ENCODE measurements around the gene IFITM1. TPM values are rescaled to one million over a fixed set of nuclear protein-coding genes. Genes with fewer than 3 reads are reported as not detected.

The IFITM1 gene
- total RNA-seq, result 6.8 and 20.1 TPM in 2 replicates

DNA sequence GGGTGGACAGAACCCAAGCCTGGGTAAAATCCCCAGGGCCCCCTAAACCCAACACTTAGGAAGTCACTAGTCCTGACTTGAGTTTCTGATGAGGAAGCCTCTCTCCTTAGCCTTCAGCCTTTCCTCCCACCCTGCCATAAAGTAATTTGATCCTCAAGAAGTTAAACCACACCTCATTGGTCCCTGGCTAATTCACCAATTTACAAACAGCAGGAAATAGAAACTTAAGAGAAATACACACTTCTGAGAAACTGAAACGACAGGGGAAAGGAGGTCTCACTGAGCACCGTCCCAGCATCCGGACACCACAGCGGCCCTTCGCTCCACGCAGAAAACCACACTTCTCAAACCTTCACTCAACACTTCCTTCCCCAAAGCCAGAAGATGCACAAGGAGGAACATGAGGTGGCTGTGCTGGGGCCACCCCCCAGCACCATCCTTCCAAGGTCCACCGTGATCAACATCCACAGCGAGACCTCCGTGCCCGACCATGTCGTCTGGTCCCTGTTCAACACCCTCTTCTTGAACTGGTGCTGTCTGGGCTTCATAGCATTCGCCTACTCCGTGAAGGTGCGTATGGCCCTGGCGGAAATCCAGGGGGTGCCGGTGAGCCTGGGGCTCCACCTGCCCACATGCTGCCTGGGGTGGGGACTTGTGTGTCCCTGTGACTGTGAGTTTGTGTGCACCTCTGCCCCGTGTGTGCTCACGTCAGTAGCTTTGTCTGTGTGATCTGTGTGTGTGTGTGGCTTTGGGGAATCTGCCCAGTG, at the start of gene IFITM1:
Gene IFITM1 (plus strand): TSS at position 254 of the 767 bp plus-strand sequence. CDS start 131 bp downstream, at position 385.

DNA sequence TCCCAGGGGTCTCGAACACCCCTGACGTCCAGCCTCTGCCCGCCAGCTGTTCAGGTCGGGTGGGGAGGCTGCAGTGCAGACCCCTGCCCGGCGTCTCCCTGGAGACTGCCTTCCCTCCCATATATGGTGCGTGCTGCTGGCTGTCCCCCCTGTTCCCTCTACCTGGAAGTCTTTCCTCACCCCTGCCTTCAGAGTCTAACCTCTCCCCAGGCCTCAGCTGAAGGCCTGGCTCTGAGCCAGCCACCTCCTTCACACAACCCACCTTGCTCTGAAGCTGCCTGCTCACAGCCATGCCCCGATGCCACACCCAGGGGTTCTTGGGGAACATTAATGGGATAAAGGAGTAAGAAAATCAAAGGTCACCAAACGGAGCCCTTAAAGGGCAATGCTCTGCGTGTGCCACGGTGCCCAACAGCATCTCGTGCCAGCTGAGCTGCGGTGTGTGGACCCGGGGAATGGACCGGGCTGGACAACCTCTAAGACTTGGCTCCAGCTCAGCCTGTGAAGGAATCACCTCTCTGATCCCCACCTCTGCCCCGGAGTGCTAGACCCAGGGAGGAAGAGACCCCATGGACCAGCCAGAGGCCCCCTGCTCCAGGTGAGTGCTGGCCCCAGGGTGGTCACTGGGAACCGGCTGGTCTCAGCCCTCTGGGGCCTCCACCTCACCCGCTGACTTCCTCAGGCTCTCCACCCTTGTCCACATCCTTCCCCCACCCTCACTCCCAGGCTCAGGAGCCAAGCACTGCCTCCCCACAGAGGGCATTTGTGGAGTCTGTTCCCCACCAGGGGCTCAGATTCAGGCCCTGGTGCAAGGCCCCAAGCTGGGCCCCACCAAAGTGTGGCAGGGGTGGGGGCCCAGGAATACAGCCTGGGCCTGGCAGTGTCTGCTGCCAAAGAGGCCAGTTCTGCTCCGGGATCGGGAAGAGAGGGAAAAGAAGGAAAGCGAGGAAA, 35.6 kb upstream of the IFITM1 start, which contains the start of gene NLRP6:
Gene NLRP6 (plus strand): TSS at position 407 of the 951 bp plus-strand sequence. CDS start 163 bp downstream, at position 570.

DNA sequence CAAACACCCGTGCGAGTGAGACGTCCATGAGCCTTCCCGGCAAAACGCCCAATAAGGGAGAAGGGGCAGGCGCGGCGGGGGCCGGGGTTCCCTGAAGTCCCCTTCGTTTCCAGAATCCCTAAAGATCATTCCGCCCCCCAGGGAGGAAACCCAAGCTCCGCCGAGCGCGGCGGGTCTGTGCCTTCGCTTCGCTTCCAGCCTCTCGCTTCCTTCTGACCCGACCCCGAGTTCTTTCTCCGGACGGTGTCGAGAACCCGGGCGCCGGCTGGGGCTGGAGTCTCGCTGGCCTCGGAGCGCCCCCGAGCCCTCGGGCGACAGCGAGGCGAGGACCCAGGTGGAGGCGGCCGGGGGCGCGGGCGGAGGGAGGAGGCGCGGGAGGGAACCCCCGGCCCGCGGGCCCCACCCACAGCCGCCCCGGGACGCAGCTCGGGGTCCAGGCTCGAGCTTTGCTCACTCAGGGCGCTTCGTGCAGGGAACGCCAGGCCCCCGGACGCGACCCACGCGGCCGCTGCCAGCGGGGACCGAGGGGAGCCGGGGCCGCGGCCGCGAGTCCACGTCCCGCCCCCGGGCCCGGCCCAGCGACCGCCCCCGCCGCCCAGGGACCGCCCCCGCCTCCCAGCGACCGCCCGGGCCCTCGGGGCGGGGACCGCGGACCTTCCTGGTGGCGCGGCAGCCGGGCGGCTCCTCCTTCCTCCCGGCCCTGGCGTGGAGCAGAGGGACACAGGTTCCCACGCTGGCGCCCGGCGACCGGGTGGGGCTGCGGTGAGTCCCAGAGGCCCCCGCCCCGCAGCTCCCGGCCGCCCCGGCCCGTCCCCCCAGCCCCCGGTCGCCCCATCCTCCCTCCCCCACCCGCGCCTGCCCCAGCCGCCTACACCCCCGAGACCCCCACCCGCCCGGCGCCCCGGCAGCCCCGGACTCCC, 25.1 kb upstream of the IFITM1 start, which contains the start of gene PGGHG:
Gene PGGHG (plus strand): TSS at position 649 of the 920 bp plus-strand sequence. CDS start 691 bp downstream, outside the sequence.

DNA sequence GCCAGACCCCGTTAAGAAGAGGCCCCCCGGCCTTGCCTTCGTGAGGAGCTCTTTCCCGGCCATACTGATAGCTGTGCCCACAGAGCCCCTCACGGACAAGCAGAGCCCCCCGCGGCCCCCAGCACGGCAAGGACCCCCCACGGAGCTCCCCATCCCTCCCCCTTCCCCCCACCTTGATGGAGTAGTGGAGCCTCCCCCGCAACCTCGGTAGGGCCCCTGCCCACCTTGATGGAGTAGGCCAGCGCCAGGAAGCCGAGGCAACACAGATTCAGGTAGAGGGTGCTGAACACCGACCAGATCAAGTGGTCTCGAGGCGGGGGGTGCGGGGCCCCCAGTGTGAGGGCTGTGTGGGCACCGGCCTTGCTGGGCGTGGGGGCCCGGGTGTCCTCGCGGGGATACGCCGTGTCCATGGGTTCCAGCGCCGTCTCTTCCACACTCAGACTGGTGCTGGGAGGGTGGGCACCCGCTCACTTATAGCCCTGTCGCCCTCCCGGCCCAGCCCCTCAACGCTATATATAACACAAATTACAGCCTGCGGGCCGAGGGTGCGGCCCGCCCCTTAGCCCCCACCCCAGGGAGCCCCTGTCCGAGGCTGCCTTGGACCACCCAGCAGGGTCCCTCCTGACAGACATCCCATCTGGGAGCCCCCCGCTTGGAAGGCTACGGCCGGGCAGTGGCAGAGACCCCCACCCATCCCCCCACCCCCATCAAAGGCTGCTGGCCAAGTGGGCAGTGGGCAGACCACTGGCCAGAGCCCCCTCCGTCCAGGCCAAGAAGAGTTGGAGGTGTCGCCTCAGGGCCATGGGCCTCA, 14.6 kb upstream of the IFITM1 start, which contains the start of gene IFITM5:
Gene IFITM5 (minus strand): TSS at position 446 of the 811 bp plus-strand sequence. CDS start 36 bp downstream, at position 410.

DNA sequence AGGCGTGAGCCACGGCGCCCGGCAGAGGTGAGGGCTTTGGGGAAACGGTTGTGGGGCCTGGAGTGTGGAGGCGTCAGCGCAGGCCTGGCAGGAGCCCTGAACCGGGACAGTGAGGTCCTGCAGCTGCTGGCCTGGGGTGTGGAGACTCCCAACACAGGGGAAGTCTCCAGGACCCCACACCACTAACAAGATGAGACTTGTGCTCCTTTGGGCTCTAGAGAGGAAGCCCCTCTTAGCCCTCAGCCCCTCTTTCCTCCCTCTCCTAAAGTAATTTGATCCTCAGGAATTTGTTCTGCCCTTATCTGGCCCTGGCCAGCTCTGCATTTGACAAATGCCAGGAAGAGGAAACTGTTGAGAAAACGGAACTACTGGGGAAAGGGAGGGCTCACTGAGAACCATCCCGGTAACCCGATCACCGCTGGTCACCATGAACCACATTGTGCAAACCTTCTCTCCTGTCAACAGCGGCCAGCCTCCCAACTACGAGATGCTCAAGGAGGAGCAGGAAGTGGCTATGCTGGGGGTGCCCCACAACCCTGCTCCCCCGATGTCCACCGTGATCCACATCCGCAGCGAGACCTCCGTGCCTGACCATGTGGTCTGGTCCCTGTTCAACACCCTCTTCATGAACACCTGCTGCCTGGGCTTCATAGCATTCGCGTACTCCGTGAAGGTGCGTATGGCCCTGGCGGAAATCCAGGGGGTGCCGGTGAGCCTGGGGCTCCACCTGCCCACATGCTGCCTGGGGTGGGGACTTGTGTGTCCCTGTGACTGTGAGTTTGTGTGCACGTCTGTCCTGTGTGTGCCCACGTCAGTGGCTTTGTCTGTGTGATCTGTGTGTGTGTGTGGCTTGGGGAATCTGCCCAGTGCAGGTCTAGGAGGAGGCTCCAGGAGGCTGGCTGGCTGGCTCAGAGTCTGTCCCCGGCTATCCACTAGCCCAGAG, 5.8 kb upstream of the IFITM1 start, which contains the start of gene IFITM2:
Gene IFITM2 (plus strand): TSS at position 51 of the 943 bp plus-strand sequence. CDS start 377 bp downstream, at position 428.

Other genes starting within 250 kb of the IFITM1 start
- not detected in 2 replicates for gene SCGB1C1, start 121.0 kb upstream of the IFITM1 start, total RNA-seq
- 15.6 and 19.0 TPM in 2 replicates for gene BET1L, start 106.6 kb upstream of the IFITM1 start, total RNA-seq
- 112 and 137 TPM in 2 replicates for gene RIC8A, start 106.3 kb upstream of the IFITM1 start, total RNA-seq
- 11.8 and 20.8 TPM in 2 replicates for gene SIRT3, start 77.7 kb upstream of the IFITM1 start, total RNA-seq
- 153 and 187 TPM in 2 replicates for gene PSMD13, start 77.1 kb upstream of the IFITM1 start, total RNA-seq
- gene NLRP6, start 35.6 kb upstream of the IFITM1 start, total RNA-seq, result not detected in 2 replicates
- 1.0 and 3.6 TPM in 2 replicates for gene PGGHG, start 24.9 kb upstream of the IFITM1 start, total RNA-seq
- gene IFITM5, start 14.5 kb upstream of the IFITM1 start, total RNA-seq, result not detected in 2 replicates
- gene IFITM2, start 6.2 kb upstream of the IFITM1 start, total RNA-seq, result 16.7 and 23.8 TPM in 2 replicates
- 41.5 and 86.0 TPM in 2 replicates for gene IFITM3, start 6.8 kb downstream of the IFITM1 start, total RNA-seq
- 11.0 and 21.8 TPM in 2 replicates for gene B4GALNT4, start 55.5 kb downstream of the IFITM1 start, total RNA-seq
- 292 and 373 TPM in 2 replicates for gene PKP3, start 80.2 kb downstream of the IFITM1 start, total RNA-seq
- gene SIGIRR, start 101.0 kb downstream of the IFITM1 start, total RNA-seq, result 5.9 and 7.8 TPM in 2 replicates
- 9.5 and 19.5 TPM in 2 replicates for gene ANO9, start 128.0 kb downstream of the IFITM1 start, total RNA-seq
- 38.2 and 52.8 TPM in 2 replicates for gene PTDSS2, start 136.2 kb downstream of the IFITM1 start, total RNA-seq
- gene RNH1, start 193.2 kb downstream of the IFITM1 start, total RNA-seq, result 322 and 445 TPM in 2 replicates
- gene HRAS, start 221.5 kb downstream of the IFITM1 start, total RNA-seq, result 116 and 135 TPM in 2 replicates
- under 0.01 and 0.34 TPM in 2 replicates for gene LRRC56, start 223.5 kb downstream of the IFITM1 start, total RNA-seq
- gene LMNTD2, start 246.7 kb downstream of the IFITM1 start, total RNA-seq, result 0.23 and 3.0 TPM in 2 replicates
- 47.2 and 60.8 TPM in 2 replicates for gene RASSF7, start 246.9 kb downstream of the IFITM1 start, total RNA-seq

Measured in hair follicular keratinocyte (primary cell).